HepG2 (cell line): ENCODE measurements around the gene METRNL. TPM values are rescaled to one million over a fixed set of nuclear protein-coding genes. Genes with fewer than 3 reads are reported as not detected.
A peak's percentile ranks its signal among the peaks of the same experiment; 100 is the strongest.

ENCODE experiments used
- ARID2 ChIP-seq: sonication (generic); formaldehyde crosslinking; IDR thresholded peaks from 2 replicates; pipeline ENCODE4 v1.8.1; 2022; ENCODE audit warnings: mild to moderate bottlenecking, missing genetic modification reagents, borderline replicate concordance
- BCL6 ChIP-seq: IDR thresholded peaks from 2 replicates; pipeline ENCODE4 v1.6.1; 2016; ENCODE audit warnings: missing genetic modification reagents, missing compliant biosample characterization
- CBFB ChIP-seq: sonication (generic); formaldehyde crosslinking; IDR thresholded peaks from 2 replicates; pipeline ENCODE4 v1.4.0; 2020; ENCODE audit warnings: missing genetic modification reagents
- ETS1 ChIP-seq: sonication (generic); formaldehyde crosslinking; IDR thresholded peaks from 2 replicates; pipeline ENCODE4 v1.4.0; 2020; ENCODE audit warnings: missing genetic modification reagents
- HIC2 ChIP-seq: sonication (generic); formaldehyde crosslinking; IDR thresholded peaks from 2 replicates; pipeline ENCODE4 v1.9.0; 2022; ENCODE audit warnings: low read depth, missing genetic modification reagents
- HNF4A ChIP-seq: sonication (generic); formaldehyde crosslinking; IDR thresholded peaks from 2 replicates; pipeline ENCODE4 v1.4.0; 2020; ENCODE audit warnings: missing genetic modification reagents
- KDM6A ChIP-seq: IDR thresholded peaks from 2 replicates; pipeline ENCODE4 v1.6.1; 2016; ENCODE audit warnings: low read depth
- KIAA2018 ChIP-seq: sonication (generic); formaldehyde crosslinking; IDR thresholded peaks from 2 replicates; pipeline ENCODE4 v1.5.0; 2020; ENCODE audit warnings: mild to moderate bottlenecking, missing genetic modification reagents, borderline replicate concordance
- MTF2 ChIP-seq: sonication (generic); formaldehyde crosslinking; IDR thresholded peaks from 2 replicates; pipeline ENCODE4 v1.5.0; 2020; ENCODE audit warnings: missing genetic modification reagents, borderline replicate concordance
- NBN ChIP-seq: fragments of 450-650 bp; conservative IDR thresholded peaks from 2 replicates; pipeline ENCODE4 v1.6.1; 2017
- NKX3-1 ChIP-seq: sonication (generic); formaldehyde crosslinking; IDR thresholded peaks from 2 replicates; pipeline ENCODE4 v1.5.0; 2020; ENCODE audit warnings: missing genetic modification reagents
- SIX4 ChIP-seq: sonication (generic); formaldehyde crosslinking; IDR thresholded peaks from 2 replicates; pipeline ENCODE4 v1.4.0; 2020; ENCODE audit warnings: missing genetic modification reagents
- THAP7 ChIP-seq: sonication (generic); formaldehyde crosslinking; IDR thresholded peaks from 2 replicates; pipeline ENCODE4 v1.8.1; 2023; ENCODE audit warnings: mild to moderate bottlenecking, missing genetic modification reagents
- WIZ ChIP-seq: sonication (generic); formaldehyde crosslinking; IDR thresholded peaks from 2 replicates; pipeline ENCODE4 v1.5.1; 2020; ENCODE audit warnings: mild to moderate bottlenecking, missing genetic modification reagents
- ZNF576 ChIP-seq: sonication (generic); formaldehyde crosslinking; IDR thresholded peaks from 2 replicates; pipeline ENCODE4 v1.4.0; 2020; ENCODE audit warnings: mild to moderate bottlenecking, missing genetic modification reagents
- ZNF775 ChIP-seq: sonication (generic); formaldehyde crosslinking; IDR thresholded peaks from 2 replicates; pipeline ENCODE4 v1.4.0; 2020; ENCODE audit warnings: missing genetic modification reagents, mild to moderate bottlenecking, moderate library complexity, borderline replicate concordance
- polyA plus RNA-seq, 8 experiments: library from polyadenylated mRNA; depleted of rRNA in 3 of 8; stranded (reverse) in 7 of 8; unstranded in 1 of 8; fragments of >200 nt; fragmentation: Illumina TruSeq in 4 of 8; extraction: Trizol in 4 of 8; gene quantifications; 2 replicates each; pipeline versions ENCODE4 v1.2.1 to v1.2.3, GENCODE V29; 2011 to 2016; ENCODE audit warnings: low read depth in 4 of 8, missing spikeins in 1 of 8, mixed read lengths in 1 of 8; ENCODE audit not compliant: insufficient read depth in 1 of 8
- total RNA-seq, 5 experiments: library from RNA; depleted of rRNA; stranded (reverse); fragments of >200 nt; fragmentation: Illumina TruSeq; extraction: Trizol; gene quantifications; 2 replicates each; pipeline ENCODE4 v1.2.3, GENCODE V29; 2016; ENCODE audit warnings: low read depth in 1 of 5

METRNL gene
- total and polyA plus RNA-seq, 2 of the 13 experiments (the other 11 are each of a cell fraction or from before 2014, with no cell fraction given), result 0.66 to 0.84 TPM

GRCh38 chr17:83078378-83079351, 744 bp upstream of the METRNL start (continued):
- TF ChIP-seq KIAA2018 (CRISPR knock-in tag) (no peak), NKX3-1 (CRISPR knock-in tag) (no peak), MTF2 (CRISPR knock-in tag) (peak; percentile 81; the same call in 1 of the 2 replicates), HIC2 (CRISPR knock-in tag) (no peak), THAP7 (CRISPR knock-in tag) (no peak), NBN (no peak), KDM6A (CRISPR knock-in tag) (no peak), ARID2 (CRISPR knock-in tag) (no peak), CBFB (CRISPR knock-in tag) (no peak), HNF4A (CRISPR knock-in tag) (no peak), ETS1 (no peak), ZNF775 (CRISPR knock-in tag) (no peak), ZNF576 (CRISPR knock-in tag) (no peak), BCL6 (peak; percentile 49), WIZ (no peak), SIX4 (CRISPR knock-in tag) (no peak)
